Fibroblast of mammary gland (primary cell): ENCODE measurements around the gene DTNB.
"Not testable (repeated sequence)": the region's sequence is repeated elsewhere in the genome, so short reads cannot be mapped to it uniquely, and the experiment has no call there.

Experiments used
- DNase-seq: peaks from one replicate; pipeline ENCODE4 v3.0.0-alpha.2; 2010; ENCODE audit warnings: low read depth
- H3K4me3 ChIP-seq: 2 replicates; pipeline ENCODE4 v1.5.1; 2011; ENCODE audit warnings: low read depth, mild to moderate bottlenecking, low read length, moderate library complexity; ENCODE audit not compliant: control insufficient read depth
- CTCF ChIP-seq: conservative IDR thresholded peaks from 2 replicates; pipeline ENCODE4 v1.5.1; 2011; ENCODE audit warnings: low read depth, low read length, inconsistent platforms; ENCODE audit not compliant: control insufficient read depth, insufficient read depth

Gene DTNB

GRCh38 chr2:25669520-25669919, 3.9 kb downstream of the DTNB start:
- TF ChIP-seq CTCF: no peak
- no peak for DNase-seq
- H3K4me3 ChIP-seq: no peak overlapping the region

- no peak for TF ChIP-seq CTCF
- DNase-seq: no peak
- no peak overlapping the region for H3K4me3 ChIP-seq
Measured at GRCh38 chr2:25666218-25666617, 7.2 kb downstream of the DTNB start.

- H3K4me3 ChIP-seq, DNase-seq: not testable (repeated sequence)
Measured at GRCh38 chr2:25665429-25665828, 7.9 kb downstream of the DTNB start.

GRCh38 chr2:25664965-25665307, 8.4 kb downstream of the DTNB start:
- no peak for DNase-seq
- no peak for TF ChIP-seq CTCF
- no peak overlapping the region for H3K4me3 ChIP-seq

GRCh38 chr2:25664183-25664964, 9.0 kb downstream of the DTNB start:
- peak; percentile 87 for TF ChIP-seq CTCF
- DNase-seq: peak; percentile 71
- H3K4me3 ChIP-seq: no peak overlapping the region

- no peak for TF ChIP-seq CTCF
- H3K4me3 ChIP-seq: no peak overlapping the region
- DNase-seq: no peak
Measured at GRCh38 chr2:25655316-25655715, 18.1 kb downstream of the DTNB start.

GRCh38 chr2:25654801-25655200, 18.6 kb downstream of the DTNB start:
- DNase-seq: no peak
- no peak for TF ChIP-seq CTCF
- H3K4me3 ChIP-seq: no peak overlapping the region
